Subcutaneous abdominal adipose tissue (tissue), 5 donors: Measurements from ENCODE around the gene SPEN.
"Not testable (repeated sequence)": the region's sequence is repeated elsewhere in the genome, so short reads cannot be mapped to it uniquely, and the experiment has no call there.

Source experiments
- H3K27ac ChIP-seq: one replicate; pipeline ENCODE4 v1.7.0; 2013; ENCODE audit warnings: low read depth, mild to moderate bottlenecking, inconsistent platforms, low read length, moderate library complexity
- H3K27me3 ChIP-seq, 5 donors: one replicate each; pipeline ENCODE4 v1.7.0; 2013; ENCODE audit warnings: low read length in 5 of 5, inconsistent platforms in 1 of 5; ENCODE audit not compliant: control insufficient read depth in 5 of 5, insufficient read depth in 4 of 5
- H3K36me3 ChIP-seq, 5 donors: one replicate each; pipeline ENCODE4 v1.7.0; 2013; ENCODE audit warnings: low read length in 5 of 5; ENCODE audit not compliant: control insufficient read depth in 5 of 5, insufficient read depth in 5 of 5
- H3K4me1 ChIP-seq, 5 donors: one replicate each; pipeline ENCODE4 v1.7.0; 2013; ENCODE audit warnings: low read length in 5 of 5, mild to moderate bottlenecking in 3 of 5, moderate library complexity in 1 of 5; ENCODE audit not compliant: control insufficient read depth in 5 of 5, insufficient read depth in 5 of 5
- H3K4me3 ChIP-seq, 5 donors: one replicate each; pipeline ENCODE4 v1.7.0; 2013; ENCODE audit warnings: low read length in 5 of 5, low read depth in 1 of 5
- H3K9ac ChIP-seq, 5 donors: one replicate each; pipeline ENCODE4 v1.7.0; 2013; ENCODE audit warnings: low read length in 5 of 5, mild to moderate bottlenecking in 4 of 5, moderate library complexity in 3 of 5
- H3K9me3 ChIP-seq, 5 donors: one replicate each; pipeline ENCODE4 v1.7.0; 2013; ENCODE audit warnings: low read length in 5 of 5; ENCODE audit not compliant: control insufficient read depth in 5 of 5
- donor health status: healthy.
- donor health status: healthy.
- donor health status: healthy.
- donor health status: healthy.
- donor health status: healthy.

SPEN gene

GRCh38 chr1:15833069-15833679 is 14.3 kb upstream of the SPEN start:
- Histone ChIP-seq H3K4me3 (peak overlapping the region; percentile 70 to 91 (median 88)), H3K27ac (peak overlapping the region; percentile 100), H3K9ac (peak overlapping the region in 4 of 5 donors; percentile 83 to 100 (median 98))

GRCh38 chr1:15833842-15834405 is 13.6 kb upstream of the SPEN start:
- Histone ChIP-seq H3K27ac (peak overlapping the region; percentile 100), H3K36me3 (no peaks in the 10 kb centered on the region), H3K9me3 (no peaks in the 10 kb centered on the region), H3K4me3 (peak overlapping the region; percentile 70 to 91 (median 88)), H3K27me3 (peaks cover 0 to 6% (median 0%) of the 10 kb centered on the region in 5 donors), H3K9ac (peak overlapping the region; percentile 83 to 100 (median 98)), H3K4me1 (peaks cover 12 to 60% (median 31%) of the 10 kb centered on the region in 5 donors)

More at GRCh38 chr1:15833069-15833679, 14.3 kb upstream of the SPEN start:
- Histone ChIP-seq H3K36me3 (no peaks in the 10 kb centered on the region), H3K27me3 (peaks cover 0 to 6% (median 0%) of the 10 kb centered on the region in 5 donors), H3K4me1 (peaks cover 12 to 60% (median 31%) of the 10 kb centered on the region in 5 donors), H3K9me3 (no peaks in the 10 kb centered on the region)

- Histone ChIP-seq H3K27ac (peak overlapping the region; percentile 100), H3K4me1 (peaks cover 12 to 57% (median 31%) of the 10 kb centered on the region in 5 donors), H3K9ac (peak overlapping the region; percentile 98 to 100 (median 99)), H3K27me3 (peaks cover 0 to 6% (median 0%) of the 10 kb centered on the region in 5 donors), H3K36me3 (no peaks in the 10 kb centered on the region), H3K4me3 (peak overlapping the region; percentile 70 to 91 (median 88)), H3K9me3 (no peaks in the 10 kb centered on the region)
These were observed 12.9 kb upstream of the SPEN start for GRCh38 chr1:15834406-15835204.

DNA sequence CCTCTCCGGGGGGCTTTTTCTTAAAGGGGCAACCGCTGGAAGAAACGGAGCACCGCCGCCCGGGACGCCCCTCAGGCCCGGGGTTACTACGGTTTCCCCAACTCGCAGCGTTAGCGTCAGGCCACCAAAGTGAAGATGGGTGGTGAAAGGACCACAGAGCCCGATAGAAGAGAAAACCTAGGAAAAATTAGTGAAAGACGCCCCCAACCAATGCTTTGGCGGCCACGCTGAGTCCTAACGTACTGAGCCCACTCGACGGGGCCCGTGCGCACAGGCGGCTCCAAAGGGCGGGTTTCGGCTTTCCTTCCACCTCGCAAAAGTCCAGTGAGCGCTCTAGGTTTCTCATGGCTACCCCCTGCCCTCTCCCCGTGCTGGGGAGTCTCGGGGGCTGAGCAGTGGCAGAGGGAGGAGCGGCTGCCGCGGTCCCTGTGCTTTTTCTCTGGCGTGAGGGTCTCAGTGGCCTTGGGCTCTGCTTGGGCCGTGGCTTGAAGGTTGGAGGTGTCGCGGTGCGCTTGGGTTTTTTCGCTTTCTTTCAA is 12.2 kb upstream of the SPEN start:
- no peaks in the 10 kb centered on the region for H3K36me3 ChIP-seq
- H3K27ac ChIP-seq: peak overlapping the region; percentile 100
- peaks cover 12 to 51% (median 31%) of the 10 kb centered on the region in 5 donors for H3K4me1 ChIP-seq
- no peaks in the 10 kb centered on the region for H3K9me3 ChIP-seq
- H3K9ac ChIP-seq: peak overlapping the region; percentile 98 to 100 (median 99)
- H3K27me3 ChIP-seq: peaks cover 0 to 6% (median 0%) of the 10 kb centered on the region in 5 donors
- peak overlapping the region; percentile 70 to 91 (median 86) for H3K4me3 ChIP-seq

DNA sequence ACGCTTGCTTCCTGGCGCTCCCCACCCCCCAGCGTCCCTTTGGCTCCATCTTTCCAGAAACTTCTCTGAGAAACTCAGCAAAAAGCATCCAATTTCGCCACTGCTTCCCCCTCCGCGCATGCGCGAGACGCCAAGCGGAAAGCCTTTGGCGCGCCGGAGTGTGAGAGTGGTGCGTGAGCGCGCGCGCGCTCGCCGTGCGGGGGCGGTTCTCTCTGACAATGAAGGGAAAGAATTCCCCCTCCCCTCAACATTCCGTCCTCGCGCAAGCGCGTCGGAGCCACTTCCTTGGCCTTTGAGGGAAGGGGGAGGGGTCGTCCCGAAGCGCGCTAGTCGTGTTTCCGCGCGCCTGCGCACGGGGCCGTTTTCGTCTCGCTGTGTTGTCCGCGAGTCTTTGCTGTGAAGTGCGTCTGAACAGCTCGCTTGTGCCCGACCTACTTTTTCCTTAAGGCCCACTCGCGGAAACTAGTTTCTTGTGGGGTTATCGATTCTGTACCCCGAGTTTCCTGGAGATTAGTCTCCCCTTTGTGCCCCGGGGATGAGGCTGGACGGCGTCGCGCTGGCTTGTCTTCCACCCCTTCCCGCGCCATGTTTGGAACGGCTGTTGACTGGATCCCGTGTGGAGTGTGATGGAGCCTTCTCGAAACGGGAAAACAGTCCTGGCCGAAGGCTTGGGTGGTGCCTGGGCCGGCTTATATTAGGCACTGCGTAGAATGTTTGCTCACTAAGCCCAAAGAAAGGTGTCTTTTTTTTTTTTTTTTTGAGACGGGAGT is 11.6 kb upstream of the SPEN start:
- peaks cover 0 to 6% (median 0%) of the 10 kb centered on the region in 5 donors for H3K27me3 ChIP-seq

GRCh38 chr1:15836511-15836771 is 11.1 kb upstream of the SPEN start:
- Histone ChIP-seq H3K4me3 (peak overlapping the region; percentile 70 to 91 (median 86)), H3K27ac (peak overlapping the region; percentile 100), H3K4me1 (peaks cover 12 to 44% (median 25%) of the 10 kb centered on the region in 5 donors), H3K9ac (peak overlapping the region in 2 of 5 donors; percentile 81 to 99)
- not testable (repeated sequence) for H3K27me3 ChIP-seq, H3K9me3 ChIP-seq, H3K36me3 ChIP-seq

More for the DNA sequence above, 11.6 kb upstream of the SPEN start:
- H3K27ac ChIP-seq: peak overlapping the region; percentile 100
- H3K4me3 ChIP-seq: peak overlapping the region; percentile 70 to 91 (median 86)
- peak overlapping the region; percentile 98 to 100 (median 99) for H3K9ac ChIP-seq
- H3K36me3 ChIP-seq: no peaks in the 10 kb centered on the region
- H3K4me1 ChIP-seq: peaks cover 12 to 45% (median 26%) of the 10 kb centered on the region in 5 donors
- no peaks in the 10 kb centered on the region for H3K9me3 ChIP-seq

- H3K27ac ChIP-seq: peak overlapping the region; percentile 100
- peak overlapping the region; percentile 25 to 91 (median 75) for H3K4me3 ChIP-seq
- peak overlapping the region in 4 of 5 donors; percentile 15 to 52 (median 30) for H3K9ac ChIP-seq
- peaks cover 12 to 44% (median 24%) of the 10 kb centered on the region in 5 donors for H3K4me1 ChIP-seq
- no peaks in the 10 kb centered on the region for H3K36me3 ChIP-seq
- no peaks in the 10 kb centered on the region for H3K9me3 ChIP-seq
- H3K27me3 ChIP-seq: peaks cover 0 to 6% (median 0%) of the 10 kb centered on the region in 5 donors
These were observed 10.5 kb upstream of the SPEN start for GRCh38 chr1:15836772-15837669.

GRCh38 chr1:15837931-15838330 is 9.6 kb upstream of the SPEN start:
- H3K27ac ChIP-seq: no peak overlapping the region
- no peaks in the 10 kb centered on the region for H3K9me3 ChIP-seq
- peak overlapping the region in 1 of 5 donors; percentile 45 for H3K4me3 ChIP-seq

More at GRCh38 chr1:15837931-15838330, 9.6 kb upstream of the SPEN start:
- Histone ChIP-seq H3K9ac (peak overlapping the region in 2 of 5 donors; percentile 15 to 23), H3K27me3 (peaks cover 0 to 6% (median 0%) of the 10 kb centered on the region in 5 donors), H3K4me1 (peaks cover 12 to 38% (median 22%) of the 10 kb centered on the region in 5 donors), H3K36me3 (no peaks in the 10 kb centered on the region)
